ENCODE data around the gene USO1.
"Not testable (repeated sequence)": the region's sequence is repeated elsewhere in the genome, so short reads cannot be mapped to it uniquely, and the experiment has no call there.

USO1 gene

DNA sequence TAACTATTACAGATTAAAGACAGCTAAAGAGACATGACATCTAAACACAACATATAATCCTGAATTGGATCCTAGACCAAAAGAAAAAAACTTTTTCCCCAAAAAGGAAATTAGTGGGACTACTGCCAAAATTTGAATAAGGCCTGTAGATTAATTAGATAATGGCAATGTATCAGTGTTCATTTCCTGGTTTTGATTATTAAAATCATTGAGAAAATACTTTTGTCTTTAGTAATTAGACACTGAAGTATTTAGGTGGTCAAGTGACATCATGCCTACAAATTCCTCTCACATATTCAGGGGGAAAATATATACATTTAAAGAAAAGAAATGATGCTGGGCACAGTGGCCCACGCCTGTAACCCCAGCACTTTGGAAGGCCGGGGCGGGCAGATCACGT is 10.4 kb upstream of the USO1 start:
- no peak for DNase-seq

- no peak for DNase-seq
These were observed 9.7 kb upstream of the USO1 start for GRCh38 chr4:75714704-75715103.

- no peak for DNase-seq
These were observed 9.1 kb upstream of the USO1 start for GRCh38 chr4:75715105-75715799.

GRCh38 chr4:75716054-75716453 is 8.3 kb upstream of the USO1 start:
- DNase-seq, result not testable (repeated sequence)

GRCh38 chr4:75717408-75717807 is 7.0 kb upstream of the USO1 start:
- no peak for DNase-seq

- no peak for DNase-seq
These were observed 5.8 kb upstream of the USO1 start for GRCh38 chr4:75718529-75718928.

GRCh38 chr4:75722417-75722816 is 2.0 kb upstream of the USO1 start:
- DNase-seq, result no peak

- DNase-seq, result no peak
These were observed 963 bp upstream of the USO1 start for GRCh38 chr4:75723163-75724065.

- DNase-seq, result peak; percentile 89
These were observed 719 bp downstream of the USO1 start for GRCh38 chr4:75724867-75725724.

GRCh38 chr4:75725942-75726538 is 1.7 kb downstream of the USO1 start:
- not testable (repeated sequence) for DNase-seq

DNA sequence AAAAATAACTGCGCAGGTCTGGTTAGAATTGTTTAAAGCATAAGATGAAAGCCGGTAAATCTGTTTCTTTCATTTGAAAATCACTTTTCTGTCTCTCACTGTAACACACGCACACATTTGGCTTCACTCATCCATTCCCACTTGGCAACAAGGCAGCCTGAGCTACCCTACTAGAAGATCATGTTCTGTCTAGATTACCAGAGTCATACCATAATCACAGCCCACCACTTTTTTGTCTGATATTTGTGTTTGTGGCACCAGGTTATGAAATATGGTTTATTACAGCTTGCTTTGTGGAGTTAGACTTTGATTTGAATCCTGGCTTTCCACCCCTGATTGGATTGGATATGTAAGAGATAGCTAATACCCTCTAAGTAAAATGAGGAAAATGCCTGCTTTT is 2.2 kb downstream of the USO1 start:
- DNase-seq, result no peak

- no peak for DNase-seq
These were observed 2.7 kb downstream of the USO1 start for GRCh38 chr4:75727073-75727472.

GRCh38 chr4:75729836-75730235 is 5.5 kb downstream of the USO1 start:
- DNase-seq, result no peak

GRCh38 chr4:75733369-75733768 is 9.0 kb downstream of the USO1 start:
- DNase-seq, result no peak

DNA sequence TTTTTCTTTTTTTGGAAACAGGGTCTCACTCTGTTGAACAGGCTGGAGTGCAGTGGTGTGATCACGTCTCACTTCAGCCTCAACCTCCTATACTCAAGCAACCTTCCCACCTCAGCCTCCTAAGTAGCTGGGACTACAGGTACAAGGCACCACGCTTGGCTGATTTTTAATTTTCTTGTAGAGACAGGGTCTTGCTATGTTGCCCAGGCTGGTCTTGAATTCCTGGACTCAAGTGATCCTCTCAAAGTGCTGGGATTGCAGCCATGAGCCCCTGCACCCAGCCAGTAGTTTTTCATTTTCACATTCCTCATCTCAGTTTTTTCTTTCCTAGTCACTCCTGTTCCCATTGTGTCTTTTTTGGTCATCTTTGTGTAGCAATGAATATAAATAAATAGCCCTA is 11.1 kb downstream of the USO1 start:
- DNase-seq, result no peak

DNA sequence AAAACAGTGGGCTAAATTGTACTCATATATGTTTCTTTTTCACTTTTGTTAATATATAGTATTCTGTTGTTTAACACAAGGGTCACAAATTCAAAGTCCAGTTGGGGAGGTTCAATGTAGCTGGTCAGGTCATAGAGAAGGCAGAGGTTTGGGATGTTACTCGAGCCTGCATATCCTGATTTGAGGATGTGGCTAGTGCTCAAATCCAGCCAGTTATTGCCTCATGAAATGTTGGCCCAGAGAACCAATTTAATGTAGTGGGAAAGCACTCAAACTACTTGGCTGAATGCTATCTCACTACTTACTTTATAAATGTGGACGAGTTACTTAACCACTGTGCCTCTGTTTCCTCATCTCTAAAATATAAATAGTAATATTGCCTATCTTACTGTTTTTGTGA is 12.5 kb downstream of the USO1 start:
- no peak for DNase-seq

DNA sequence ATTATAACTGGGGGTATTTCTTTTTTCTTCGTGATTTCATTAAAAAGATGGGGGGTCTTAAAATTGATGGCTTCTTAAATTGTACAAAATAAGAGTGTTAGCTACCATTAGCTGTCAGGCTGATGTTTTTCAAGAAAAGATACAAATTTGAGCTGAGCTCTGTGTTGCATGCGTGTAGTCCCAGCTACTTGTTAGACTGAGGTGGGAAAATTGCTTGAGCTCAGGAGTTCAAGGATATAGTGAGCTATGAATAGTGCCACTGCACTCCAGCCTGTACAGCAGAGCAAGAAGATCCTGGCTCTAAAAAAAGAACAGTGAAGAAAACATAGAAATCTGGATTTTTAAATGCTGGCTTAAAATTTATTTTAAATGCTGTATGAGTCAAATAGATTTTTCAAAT is 13.0 kb downstream of the USO1 start:
- DNase-seq, result no peak

GRCh38 chr4:75741027-75741426 is 16.6 kb downstream of the USO1 start:
- no peak for DNase-seq

DNA sequence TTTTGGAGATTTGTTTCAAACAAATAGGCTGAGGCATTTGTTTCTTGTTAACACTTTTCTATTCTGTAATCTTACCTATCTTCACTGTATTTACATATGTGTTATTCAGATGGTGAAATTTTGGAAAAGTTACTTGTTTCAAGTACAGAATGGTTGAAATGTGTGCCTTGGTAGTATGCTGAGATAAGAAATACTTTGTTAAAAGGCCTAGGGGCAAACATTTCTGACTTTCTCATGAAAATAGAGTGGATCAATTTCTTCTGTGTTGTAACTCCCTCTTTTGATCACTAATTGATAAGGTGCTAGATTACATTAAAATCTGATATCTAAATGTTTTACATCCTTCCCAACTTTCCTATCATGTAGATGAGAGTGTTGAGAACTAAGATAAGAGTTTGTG is 18.1 kb downstream of the USO1 start:
- no peak for DNase-seq

DNA sequence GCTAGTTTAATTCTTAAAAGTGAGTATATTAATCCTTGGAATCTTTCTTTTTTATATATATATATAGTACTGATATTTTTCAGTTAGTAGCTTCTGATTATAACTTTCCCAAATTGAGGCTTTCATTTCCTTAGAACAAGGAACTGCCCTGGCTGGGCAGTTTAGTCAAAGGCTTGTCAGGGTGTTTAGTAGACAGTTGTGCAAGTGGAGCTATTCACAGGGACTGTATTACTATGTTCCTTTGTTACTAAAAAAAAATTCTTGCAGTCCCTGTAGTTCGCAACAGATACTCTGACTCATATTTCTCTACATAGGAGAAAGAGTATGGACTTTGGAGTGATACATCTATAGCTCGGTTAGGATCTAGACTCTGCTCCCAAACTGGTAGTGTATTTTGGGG is 20.8 kb downstream of the USO1 start:
- DNase-seq, result no peak

GRCh38 chr4:75745721-75746199 is 21.4 kb downstream of the USO1 start:
- no peak for DNase-seq

- no peak for DNase-seq
These were observed 28.3 kb downstream of the USO1 start for GRCh38 chr4:75752637-75753036.

DNA sequence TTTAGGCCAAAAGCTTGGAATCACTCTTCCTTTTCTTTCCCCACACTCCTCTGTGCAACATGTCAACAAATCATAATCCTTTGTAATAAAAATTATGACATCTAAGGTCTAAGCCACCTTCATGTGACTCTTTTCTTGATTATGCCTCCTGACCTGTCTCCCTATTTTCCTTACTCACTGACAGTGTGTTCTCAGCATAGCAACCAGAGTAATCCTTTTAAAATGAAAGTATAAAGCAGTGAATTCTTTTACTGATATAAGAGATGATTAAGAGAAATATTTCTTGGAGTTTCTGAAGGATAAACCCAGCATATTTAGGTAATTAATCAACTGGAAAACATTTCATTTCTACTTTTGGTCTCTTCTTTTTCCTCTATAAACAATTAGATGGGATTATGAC is 44.7 kb downstream of the USO1 start:
- DNase-seq, result no peak
